Thoracic aorta (tissue), 2 donors: ENCODE data around the gene KRTAP10-2. TPM values are rescaled to one million over a fixed set of nuclear protein-coding genes. Genes with fewer than 3 reads are reported as not detected.

Experiments used
- ATAC-seq: fragments of 150-250 bp; one replicate; pipeline ENCODE4 v1.8.0; 2017; ENCODE audit warnings: low read depth; ENCODE audit not compliant: insufficient number of reproducible peaks, low FRiP score
- DNase-seq: peaks from one replicate; pipeline ENCODE4 v3.0.0-alpha.2; 2020; ENCODE audit warnings: low spot score
- H3K27ac ChIP-seq, 2 donors: fragments of 200-600 bp; sonication (generic); 1 replicate in 1 of 2; 2 replicates in 1 of 2; pipeline ENCODE4 v1.5.1; 2016; ENCODE audit warnings: mild to moderate bottlenecking in 2 of 2, moderate library complexity in 2 of 2
- H3K27me3 ChIP-seq: fragments of 200-600 bp; sonication (generic); replicated peaks from 2 replicates; pipeline ENCODE4 v1.6.0; 2016; ENCODE audit warnings: mild to moderate bottlenecking; ENCODE audit not compliant: insufficient read depth
- H3K36me3 ChIP-seq: fragments of 200-600 bp; sonication (generic); one replicate; pipeline ENCODE4 v1.5.1; 2016
- H3K4me1 ChIP-seq, 2 donors: fragments of 200-600 bp; sonication (generic); 1 replicate in 1 of 2; 2 replicates in 1 of 2; pipeline versions ENCODE4 v1.5.1 to v1.6.0; 2016; ENCODE audit warnings: low read depth in 2 of 2, mild to moderate bottlenecking in 1 of 2; ENCODE audit not compliant: control insufficient read depth in 1 of 2
- H3K4me3 ChIP-seq: fragments of 200-600 bp; sonication (generic); 2 replicates; pipeline ENCODE4 v1.5.1; 2016; ENCODE audit warnings: mild to moderate bottlenecking
- H3K9me3 ChIP-seq: fragments of 200-600 bp; sonication (generic); 2 replicates; pipeline ENCODE4 v1.5.1; 2016
- CTCF ChIP-seq: fragments of 200-600 bp; sonication (generic); IDR thresholded peaks from one replicate; pipeline ENCODE4 v1.5.1; 2019; ENCODE audit warnings: antibody characterized with exemption
- total RNA-seq, 2 donors: library from RNA; depleted of rRNA; stranded (reverse); fragments of >200 nt; gene quantifications; one replicate each; pipeline versions ENCODE4 v1.1.0 to v1.2.3, GENCODE V29; 2016

KRTAP10-2 gene
- total RNA-seq, 2 donors from 2014 or later: not detected

- Histone ChIP-seq H3K27ac (no peak overlapping the region), H3K4me1 (no peaks in the 10 kb centered on the region), H3K36me3 (no peaks in the 10 kb centered on the region), H3K9me3 (no peaks in the 10 kb centered on the region), H3K27me3 (no peaks in the 10 kb centered on the region), H3K4me3 (no peak overlapping the region)
- ATAC-seq (no peak), DNase-seq (no peak)
- TF ChIP-seq CTCF: no peak
Observed at GRCh38 chr21:44530903-44531605, 20.3 kb downstream of the KRTAP10-2 start.

GRCh38 chr21:44530221-44530902, 20.9 kb downstream of the KRTAP10-2 start:
- no peak for TF ChIP-seq CTCF
- no peaks in the 10 kb centered on the region for H3K36me3 ChIP-seq
- no peaks in the 10 kb centered on the region for H3K27me3 ChIP-seq
- ATAC-seq (no peak), DNase-seq (no peak)
- no peak overlapping the region for H3K27ac ChIP-seq
- no peaks in the 10 kb centered on the region for H3K9me3 ChIP-seq
- no peaks in the 10 kb centered on the region for H3K4me1 ChIP-seq
- no peak overlapping the region for H3K4me3 ChIP-seq

- no peaks in the 10 kb centered on the region for H3K36me3 ChIP-seq
Observed at GRCh38 chr21:44529503-44530125, 21.7 kb downstream of the KRTAP10-2 start.

GRCh38 chr21:44529011-44529421, 22.3 kb downstream of the KRTAP10-2 start:
- no peak for TF ChIP-seq CTCF
- H3K27ac ChIP-seq: no peak overlapping the region
- no peaks in the 10 kb centered on the region for H3K9me3 ChIP-seq
- ATAC-seq (no peak), DNase-seq (no peak)
- no peaks in the 10 kb centered on the region for H3K36me3 ChIP-seq
- H3K4me1 ChIP-seq: no peaks in the 10 kb centered on the region
- no peaks in the 10 kb centered on the region for H3K27me3 ChIP-seq
- H3K4me3 ChIP-seq: no peak overlapping the region

More at GRCh38 chr21:44529503-44530125, 21.7 kb downstream of the KRTAP10-2 start:
- ATAC-seq (no peak), DNase-seq (no peak)
- no peak for TF ChIP-seq CTCF
- Histone ChIP-seq H3K9me3 (no peaks in the 10 kb centered on the region), H3K27me3 (no peaks in the 10 kb centered on the region), H3K4me3 (no peak overlapping the region), H3K4me1 (no peaks in the 10 kb centered on the region), H3K27ac (no peak overlapping the region)

- no peaks in the 10 kb centered on the region for H3K9me3 ChIP-seq
- no peak overlapping the region for H3K4me3 ChIP-seq
- no peak for DNase-seq
- no peak for TF ChIP-seq CTCF
- H3K36me3 ChIP-seq: no peaks in the 10 kb centered on the region
- ATAC-seq: no peak
- H3K4me1 ChIP-seq: no peaks in the 10 kb centered on the region
- no peaks in the 10 kb centered on the region for H3K27me3 ChIP-seq
- no peak overlapping the region for H3K27ac ChIP-seq
Observed at GRCh38 chr21:44528634-44528995, 22.7 kb downstream of the KRTAP10-2 start.
